Neuronal stem cell (in vitro differentiated cells): Measurements from ENCODE around the gene SERPINA4.

Source experiments
- DNase-seq: peaks from one replicate; pipeline ENCODE4 v3.0.0-alpha.2; 2013; ENCODE audit warnings: low spot score
- H2AFZ ChIP-seq: one replicate; pipeline ENCODE4 v1.6.1; 2013; ENCODE audit warnings: mild to moderate bottlenecking, low read length, inconsistent platforms
- H2AK5ac ChIP-seq: 2 replicates; pipeline ENCODE4 v1.6.1; 2013; ENCODE audit warnings: low read depth, mild to moderate bottlenecking, inconsistent platforms, low read length, moderate library complexity, mixed read lengths
- H2BK120ac ChIP-seq: 2 replicates; pipeline ENCODE4 v1.6.1; 2013; ENCODE audit warnings: low read depth, mild to moderate bottlenecking, inconsistent platforms, low read length, moderate library complexity, mixed read lengths
- H2BK12ac ChIP-seq: one replicate; pipeline ENCODE4 v1.6.1; 2013; ENCODE audit warnings: low read length, inconsistent platforms
- H2BK15ac ChIP-seq: 2 replicates; pipeline ENCODE4 v1.6.1; 2013; ENCODE audit warnings: mild to moderate bottlenecking, low read length, inconsistent platforms, mixed read lengths
- H2BK5ac ChIP-seq: one replicate; pipeline ENCODE4 v1.6.1; 2013; ENCODE audit warnings: inconsistent platforms, mild to moderate bottlenecking, low read length, moderate library complexity
- H3K14ac ChIP-seq: one replicate; pipeline ENCODE4 v1.6.1; 2013; ENCODE audit warnings: low read length, inconsistent platforms
- H3K18ac ChIP-seq: 2 replicates; pipeline ENCODE4 v1.6.1; 2013; ENCODE audit warnings: low read length, inconsistent platforms
- H3K23ac ChIP-seq: 2 replicates; pipeline ENCODE4 v1.6.1; 2013; ENCODE audit warnings: low read depth, mild to moderate bottlenecking, mixed read lengths, low read length, inconsistent platforms; ENCODE audit not compliant: poor library complexity
- H3K27ac ChIP-seq: replicated peaks from 3 replicates; pipeline ENCODE4 v1.5.1; 2013; ENCODE audit warnings: low read length, inconsistent platforms
- H3K27me3 ChIP-seq, 3 experiments: 2 replicates each; pipeline ENCODE4 v1.6.1; 2013; ENCODE audit warnings: low read length in 3 of 3, mild to moderate bottlenecking in 2 of 3, inconsistent platforms in 1 of 3, low read depth in 1 of 3, mixed read lengths in 1 of 3, moderate library complexity in 1 of 3; ENCODE audit not compliant: control insufficient read depth in 3 of 3, insufficient read depth in 3 of 3
- H3K36me3 ChIP-seq, 2 donors: replicated peaks in 1 of 2; 2 replicates each; pipeline ENCODE4 v1.6.1; 2013; ENCODE audit warnings: low read length in 2 of 2; ENCODE audit not compliant: control insufficient read depth in 2 of 2, insufficient read depth in 2 of 2
- H3K4ac ChIP-seq: 2 replicates; pipeline ENCODE4 v1.6.1; 2013; ENCODE audit warnings: inconsistent platforms, mild to moderate bottlenecking, low read length, moderate library complexity
- H3K4me1 ChIP-seq, 2 donors: 1 replicate in 1 of 2; 2 replicates in 1 of 2; pipeline ENCODE4 v1.6.1; 2013; ENCODE audit warnings: low read length in 2 of 2, low read depth in 1 of 2; ENCODE audit not compliant: control insufficient read depth in 2 of 2, insufficient read depth in 1 of 2
- H3K4me2 ChIP-seq: one replicate; pipeline ENCODE4 v1.6.1; 2013; ENCODE audit warnings: mild to moderate bottlenecking, low read length, inconsistent platforms; ENCODE audit not compliant: insufficient read depth, poor library complexity, severe bottlenecking
- H3K4me3 ChIP-seq, 2 donors: 2 replicates each; pipeline ENCODE4 v1.5.1; 2013; ENCODE audit warnings: low read length in 2 of 2, mild to moderate bottlenecking in 2 of 2, inconsistent platforms in 1 of 2, moderate library complexity in 1 of 2
- H3K79me1 ChIP-seq: one replicate; pipeline ENCODE4 v1.6.1; 2013; ENCODE audit warnings: low read depth, mild to moderate bottlenecking, inconsistent platforms, low read length, moderate library complexity
- H3K9ac ChIP-seq: one replicate; pipeline ENCODE4 v1.6.1; 2013; ENCODE audit warnings: mild to moderate bottlenecking, low read depth, low read length, inconsistent platforms; ENCODE audit not compliant: poor library complexity
- H3K9me3 ChIP-seq, 2 donors: replicated peaks in 1 of 2; 2 replicates each; pipeline versions ENCODE3 to v1.6.1; 2013; ENCODE audit warnings: low read length in 2 of 2, mild to moderate bottlenecking in 2 of 2, inconsistent platforms in 1 of 2, low read depth in 1 of 2, mixed read lengths in 1 of 2, moderate library complexity in 1 of 2; ENCODE audit not compliant: control insufficient read depth in 2 of 2, insufficient read depth in 1 of 2
- H4K8ac ChIP-seq: one replicate; pipeline ENCODE4 v1.6.1; 2013; ENCODE audit warnings: low read depth, mild to moderate bottlenecking, inconsistent platforms, low read length, moderate library complexity
- H4K91ac ChIP-seq: one replicate; pipeline ENCODE4 v1.6.1; 2013; ENCODE audit warnings: low read length, low read depth, mild to moderate bottlenecking, inconsistent platforms; ENCODE audit not compliant: poor library complexity
- WGBS, 2 donors: extraction: QIAGEN DNeasy Blood & Tissue Kit; methylation state at CpG; one replicate each; pipeline ENCODE4 v1.1.7; 2013; ENCODE audit warnings: missing lambda C conversion rate in 2 of 2, mixed read lengths in 1 of 2; ENCODE audit not compliant: insufficient read length in 2 of 2, insufficient replicate concordance in 1 of 2; ENCODE audit errors: extremely low coverage in 2 of 2; 5-methylcytosine and 5-hydroxymethylcytosine counted together

SERPINA4 gene

GRCh38 chr14:94548999-94549985 lies 11.9 kb upstream of the SERPINA4 start:
- Histone ChIP-seq H2BK5ac (no peak overlapping the region), H3K4me1 (peaks cover 0 to 8% of the 10 kb centered on the region in 2 donors), H3K4ac (no peak overlapping the region), H4K91ac (no peak overlapping the region), H3K18ac (no peak overlapping the region), H3K23ac (no peak overlapping the region), H2AFZ (peak overlapping the region; percentile 11), H3K27me3 (no peaks in the 10 kb centered on the region), H2BK15ac (no peak overlapping the region), H3K79me1 (no peaks in the 10 kb centered on the region), H3K9ac (no peak overlapping the region), H2BK12ac (no peak overlapping the region), H2AK5ac (no peak overlapping the region), H3K27ac (no peak overlapping the region), H3K4me3 (no peak overlapping the region), H3K4me2 (no peak overlapping the region), H3K36me3 (no peaks in the 10 kb centered on the region), H2BK120ac (no peak overlapping the region), H3K9me3 (no peaks in the 10 kb centered on the region), H3K14ac (no peak overlapping the region), H4K8ac (no peak overlapping the region)
- no CpG with 5 or more reads among the region's 24 CpGs for WGBS, 2 donors
- DNase-seq: peak; percentile 83

DNA sequence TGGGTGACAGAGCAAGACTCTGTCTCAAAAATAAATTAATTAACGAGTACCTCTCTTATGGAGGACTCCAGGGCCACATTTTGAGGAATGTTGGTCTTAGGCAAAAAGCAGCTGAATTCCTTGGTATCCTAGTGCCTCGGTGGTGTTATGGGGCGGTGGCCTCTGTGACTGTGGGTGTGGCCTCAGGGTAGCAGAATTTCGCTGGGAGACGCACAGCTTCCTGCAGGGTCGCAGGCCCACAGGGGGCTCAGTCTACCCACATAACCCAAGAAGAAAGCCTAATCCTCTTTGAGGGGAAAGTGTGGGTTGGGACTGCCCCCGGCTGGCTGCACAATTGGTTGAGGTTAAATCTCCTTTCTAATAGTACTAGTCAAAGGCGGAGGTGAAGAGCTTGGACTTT lies 11.2 kb upstream of the SERPINA4 start:
- no peak overlapping the region for H2BK120ac ChIP-seq
- no peak overlapping the region for H3K27ac ChIP-seq
- no peaks in the 10 kb centered on the region for H3K36me3 ChIP-seq
- H3K18ac ChIP-seq: no peak overlapping the region
- peaks cover 0 to 6% of the 10 kb centered on the region in 2 donors for H3K4me1 ChIP-seq
- no peak overlapping the region for H4K8ac ChIP-seq
- H2BK12ac ChIP-seq: no peak overlapping the region
- WGBS, 2 donors: no CpG with 5 or more reads among the region's 8 CpGs
- peak overlapping the region; percentile 11 for H2AFZ ChIP-seq
- H3K4me3 ChIP-seq: no peak overlapping the region
- no peak overlapping the region for H2BK15ac ChIP-seq
- H3K9me3 ChIP-seq: no peaks in the 10 kb centered on the region
- H2BK5ac ChIP-seq: no peak overlapping the region
- H2AK5ac ChIP-seq: no peak overlapping the region
- H3K4me2 ChIP-seq: no peak overlapping the region
- no peaks in the 10 kb centered on the region for H3K79me1 ChIP-seq
- no peak overlapping the region for H3K14ac ChIP-seq
- H3K27me3 ChIP-seq: no peaks in the 10 kb centered on the region
- no peak overlapping the region for H3K23ac ChIP-seq
- H3K9ac ChIP-seq: no peak overlapping the region
- no peak for DNase-seq
- H3K4ac ChIP-seq: no peak overlapping the region
- no peak overlapping the region for H4K91ac ChIP-seq

- no peak overlapping the region for H2AK5ac ChIP-seq
- H3K14ac ChIP-seq: no peak overlapping the region
- no peak overlapping the region for H3K4me2 ChIP-seq
- H3K4me1 ChIP-seq: no peaks in the 10 kb centered on the region
- no peak overlapping the region for H3K4ac ChIP-seq
- no peaks in the 10 kb centered on the region for H3K27me3 ChIP-seq
- H3K27ac ChIP-seq: no peak overlapping the region
- no peak overlapping the region for H3K18ac ChIP-seq
- H3K79me1 ChIP-seq: peaks cover 2% of the 10 kb centered on the region
- no peak overlapping the region for H2BK120ac ChIP-seq
- H3K4me3 ChIP-seq: no peak overlapping the region
- no peak overlapping the region for H4K91ac ChIP-seq
- WGBS, 2 donors: no CpG with 5 or more reads among the region's 9 CpGs
- H2BK15ac ChIP-seq: no peak overlapping the region
- H3K23ac ChIP-seq: no peak overlapping the region
- no peaks in the 10 kb centered on the region for H3K36me3 ChIP-seq
- no peak overlapping the region for H2AFZ ChIP-seq
- H4K8ac ChIP-seq: no peak overlapping the region
- no peaks in the 10 kb centered on the region for H3K9me3 ChIP-seq
- DNase-seq: no peak
- no peak overlapping the region for H3K9ac ChIP-seq
- H2BK5ac ChIP-seq: no peak overlapping the region
- no peak overlapping the region for H2BK12ac ChIP-seq
Observed at GRCh38 chr14:94555991-94556390, 5.3 kb upstream of the SERPINA4 start.

DNA sequence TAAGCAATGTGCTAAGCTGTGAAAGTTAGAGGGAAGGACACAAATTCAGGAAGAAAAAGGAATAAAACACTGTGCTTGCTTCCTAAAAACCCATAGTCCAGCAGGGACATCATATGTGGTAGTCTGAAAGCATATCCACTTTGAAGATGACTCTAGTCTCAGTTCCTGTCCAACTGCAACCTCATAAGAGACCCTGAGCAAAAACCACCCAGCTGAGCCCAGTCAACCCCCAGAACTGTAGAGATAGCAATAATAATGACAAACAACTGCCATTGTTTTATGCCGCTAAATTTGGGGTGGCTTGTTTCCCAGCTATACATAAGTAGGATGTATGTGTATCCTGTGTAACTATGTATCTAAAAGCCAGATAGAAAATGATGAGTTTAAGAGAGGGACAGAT lies 3.9 kb upstream of the SERPINA4 start:
- no peak overlapping the region for H3K4ac ChIP-seq
- WGBS, 2 donors: no CpG with 5 or more reads among the region's 1 CpG

More for the DNA sequence above, 3.9 kb upstream of the SERPINA4 start:
- no peak for DNase-seq
- Histone ChIP-seq H4K91ac (no peak overlapping the region), H3K27me3 (no peaks in the 10 kb centered on the region), H2BK15ac (no peak overlapping the region), H3K23ac (no peak overlapping the region), H2AK5ac (no peak overlapping the region), H3K4me3 (no peak overlapping the region), H3K36me3 (no peaks in the 10 kb centered on the region), H3K79me1 (peaks cover 2% of the 10 kb centered on the region), H2BK5ac (no peak overlapping the region), H2BK12ac (no peak overlapping the region), H3K9ac (no peak overlapping the region), H2BK120ac (no peak overlapping the region), H3K9me3 (no peaks in the 10 kb centered on the region), H3K18ac (no peak overlapping the region), H3K27ac (no peak overlapping the region), H3K4me2 (no peak overlapping the region), H4K8ac (no peak overlapping the region), H3K4me1 (no peaks in the 10 kb centered on the region), H2AFZ (no peak overlapping the region), H3K14ac (no peak overlapping the region)
